Liver (tissue), 9 donors: ENCODE results near the gene ABHD14A. TPM values are rescaled to one million over a fixed set of nuclear protein-coding genes. Genes with fewer than 3 reads are reported as not detected.

Experiments used
- DNase-seq: peaks from one replicate; pipeline ENCODE4 v3.0.0-alpha.2; 2017; ENCODE audit warnings: low spot score
- H3K27ac ChIP-seq, 2 donors: one replicate each; pipeline ENCODE4 v1.7.0; 2013; ENCODE audit warnings: inconsistent platforms in 2 of 2, low read length in 2 of 2, control low read depth in 1 of 2, low read depth in 1 of 2, mild to moderate bottlenecking in 1 of 2
- H3K27me3 ChIP-seq, 4 donors: one replicate each; pipeline versions ENCODE4 v1.6.1 to v1.7.0; 2013; ENCODE audit warnings: low read length in 3 of 4, inconsistent platforms in 1 of 4, mild to moderate bottlenecking in 1 of 4, moderate library complexity in 1 of 4; ENCODE audit not compliant: control insufficient read depth in 4 of 4, insufficient read depth in 4 of 4
- H3K36me3 ChIP-seq, 4 donors: one replicate each; pipeline versions ENCODE4 v1.6.1 to v1.7.0; 2013; ENCODE audit warnings: low read length in 3 of 4, mild to moderate bottlenecking in 3 of 4, low read depth in 1 of 4, moderate library complexity in 1 of 4; ENCODE audit not compliant: control insufficient read depth in 4 of 4, insufficient read depth in 3 of 4
- H3K4me1 ChIP-seq, 4 donors: one replicate each; pipeline versions ENCODE4 v1.6.1 to v1.7.0; 2013; ENCODE audit warnings: low read length in 3 of 4, mild to moderate bottlenecking in 3 of 4, moderate library complexity in 1 of 4; ENCODE audit not compliant: control insufficient read depth in 4 of 4, insufficient read depth in 4 of 4
- H3K4me3 ChIP-seq, 3 donors: one replicate each; pipeline versions ENCODE4 v1.6.1 to v1.7.0; 2013; ENCODE audit warnings: low read length in 3 of 3, control low read depth in 1 of 3, low read depth in 1 of 3, mild to moderate bottlenecking in 1 of 3
- H3K9ac ChIP-seq, 2 donors: one replicate each; pipeline ENCODE4 v1.7.0; 2013; ENCODE audit warnings: low read length in 2 of 2, mild to moderate bottlenecking in 2 of 2, moderate library complexity in 2 of 2, control low read depth in 1 of 2, low read depth in 1 of 2
- H3K9me3 ChIP-seq, 4 donors: one replicate each; pipeline versions ENCODE4 v1.6.1 to v1.7.0; 2013; ENCODE audit warnings: low read length in 3 of 4; ENCODE audit not compliant: control insufficient read depth in 4 of 4
- ATF3 ChIP-seq: IDR thresholded peaks from 2 replicates; pipeline ENCODE4 v1.6.1; 2016; ENCODE audit warnings: antibody characterized with exemption
- CTCF ChIP-seq: fragments of 150-350 bp; IDR thresholded peaks from 2 replicates; pipeline ENCODE4 v1.5.1; 2017; ENCODE audit warnings: improper control_type of control experiment, low read depth, low read length; ENCODE audit not compliant: missing input control
- EGR1 ChIP-seq, 2 donors: IDR thresholded peaks; 2 replicates each; pipeline ENCODE4 v1.6.1; 2016 to 2018; ENCODE audit warnings: antibody characterized with exemption in 2 of 2, low read depth in 2 of 2
- FOXA1 ChIP-seq: IDR thresholded peaks from 2 replicates; pipeline ENCODE4 v1.6.1; 2016; ENCODE audit warnings: antibody characterized with exemption
- FOXA2 ChIP-seq: IDR thresholded peaks from 2 replicates; pipeline ENCODE4 v1.6.1; 2016; ENCODE audit warnings: antibody characterized with exemption
- HNF4A ChIP-seq, 2 donors: conservative IDR thresholded peaks; 2 replicates each; pipeline ENCODE4 v1.6.1; 2016; ENCODE audit warnings: antibody characterized with exemption in 2 of 2, mild to moderate bottlenecking in 2 of 2
- HNF4G ChIP-seq: IDR thresholded peaks from 2 replicates; pipeline ENCODE4 v1.6.1; 2016; ENCODE audit warnings: antibody characterized with exemption
- JUND ChIP-seq, 2 donors: IDR thresholded peaks; 2 replicates each; pipeline ENCODE4 v1.6.1; 2016; ENCODE audit warnings: antibody characterized with exemption in 2 of 2
- NR2F2 ChIP-seq: IDR thresholded peaks from 2 replicates; pipeline ENCODE4 v1.6.1; 2016; ENCODE audit warnings: antibody characterized with exemption
- RAD21 ChIP-seq, 2 donors: IDR thresholded peaks; 2 replicates each; pipeline ENCODE4 v1.6.1; 2016; ENCODE audit warnings: antibody characterized with exemption in 2 of 2, mild to moderate bottlenecking in 2 of 2
- RXRA ChIP-seq, 2 donors: IDR thresholded peaks; 2 replicates each; pipeline ENCODE4 v1.6.1; 2017 to 2018; ENCODE audit warnings: antibody characterized with exemption in 2 of 2, mild to moderate bottlenecking in 1 of 2
- SP1 ChIP-seq: IDR thresholded peaks from 2 replicates; pipeline ENCODE4 v1.6.1; 2018; ENCODE audit warnings: antibody characterized with exemption, mild to moderate bottlenecking
- YY1 ChIP-seq: IDR thresholded peaks from 2 replicates; pipeline ENCODE4 v1.6.1; 2016; ENCODE audit warnings: antibody characterized with exemption, mild to moderate bottlenecking
- WGBS: extraction: QIAGEN DNeasy Blood & Tissue Kit; methylation state at CpG from one replicate; pipeline ENCODE4 v1.1.7; 2013; 5-methylcytosine and 5-hydroxymethylcytosine counted together
- polyA plus RNA-seq, 2 donors: library from polyadenylated mRNA; stranded (reverse) in 1 of 2; unstranded in 1 of 2; fragments of 200-250 nt in 1 of 2; fragments of >200 nt in 1 of 2; fragmentation: Nextera tagmentation in 1 of 2; extraction: Ambion mirVana in 1 of 2; gene quantifications; one replicate each; pipeline versions ENCODE4 v1.2.1 to v1.2.3, GENCODE V29; 2013 to 2015
- total RNA-seq, 2 donors: library from RNA; depleted of rRNA; stranded (reverse); fragments of >200 nt; gene quantifications; one replicate each; pipeline ENCODE4 v1.2.3, GENCODE V29; 2014
- TF ChIP-seq, protein P1 (sequence below): IDR thresholded peaks from 2 replicates; pipeline ENCODE4 v1.6.1; 2016; ENCODE audit warnings: antibody characterized with exemption, mild to moderate bottlenecking
- TF ChIP-seq, protein P2 (sequence below): IDR thresholded peaks from 2 replicates; pipeline ENCODE4 v1.6.1; 2016; ENCODE audit warnings: antibody characterized with exemption
- donor health status: healthy.
- donor health status: healthy.
- donor health status: healthy.
- donor health status: healthy.
- donor health status: healthy.

Gene ABHD14A
- total and polyA plus RNA-seq, 4 donors: 8.2 to 19.9 (median 13.4) TPM

- peak overlapping the region; percentile 84 to 88 for H3K27ac ChIP-seq
- DNase-seq: no peak
- peak overlapping the region; percentile 58 to 63 for H3K9ac ChIP-seq
- H3K27me3 ChIP-seq: no peaks in the 10 kb centered on the region
- H3K4me3 ChIP-seq: peak overlapping the region; percentile 36 to 67 (median 51)
- WGBS: 26% methylated on average over 17 of the region's 17 CpGs
- no peaks in the 10 kb centered on the region for H3K9me3 ChIP-seq
- H3K4me1 ChIP-seq: peaks cover 10 to 31% (median 23%) of the 10 kb centered on the region in 4 donors
- H3K36me3 ChIP-seq: peaks cover under 1 to 23% (median 11%) of the 10 kb centered on the region in 4 donors
- TF ChIP-seq JUND (IDR thresholded peaks at IDR 0.05) (no peak), SP1 (peak; percentile 68), NR2F2 (peak; percentile 62), EGR1 (IDR thresholded peaks at IDR 0.05; ENCODE audit: low read depth in 2 of 2) (no peak), RAD21 (IDR thresholded peaks at IDR 0.05) (no peak), FOXA1 (no peak), HNF4G (peak; percentile 26), HNF4A (conservative IDR thresholded peaks at IDR 0.05) (peak; percentile 61 to 75), YY1 (peak; percentile 57), RXRA (IDR thresholded peaks at IDR 0.05) (peak; percentile 26 to 58)
- TF ChIP-seq, protein P1, sequence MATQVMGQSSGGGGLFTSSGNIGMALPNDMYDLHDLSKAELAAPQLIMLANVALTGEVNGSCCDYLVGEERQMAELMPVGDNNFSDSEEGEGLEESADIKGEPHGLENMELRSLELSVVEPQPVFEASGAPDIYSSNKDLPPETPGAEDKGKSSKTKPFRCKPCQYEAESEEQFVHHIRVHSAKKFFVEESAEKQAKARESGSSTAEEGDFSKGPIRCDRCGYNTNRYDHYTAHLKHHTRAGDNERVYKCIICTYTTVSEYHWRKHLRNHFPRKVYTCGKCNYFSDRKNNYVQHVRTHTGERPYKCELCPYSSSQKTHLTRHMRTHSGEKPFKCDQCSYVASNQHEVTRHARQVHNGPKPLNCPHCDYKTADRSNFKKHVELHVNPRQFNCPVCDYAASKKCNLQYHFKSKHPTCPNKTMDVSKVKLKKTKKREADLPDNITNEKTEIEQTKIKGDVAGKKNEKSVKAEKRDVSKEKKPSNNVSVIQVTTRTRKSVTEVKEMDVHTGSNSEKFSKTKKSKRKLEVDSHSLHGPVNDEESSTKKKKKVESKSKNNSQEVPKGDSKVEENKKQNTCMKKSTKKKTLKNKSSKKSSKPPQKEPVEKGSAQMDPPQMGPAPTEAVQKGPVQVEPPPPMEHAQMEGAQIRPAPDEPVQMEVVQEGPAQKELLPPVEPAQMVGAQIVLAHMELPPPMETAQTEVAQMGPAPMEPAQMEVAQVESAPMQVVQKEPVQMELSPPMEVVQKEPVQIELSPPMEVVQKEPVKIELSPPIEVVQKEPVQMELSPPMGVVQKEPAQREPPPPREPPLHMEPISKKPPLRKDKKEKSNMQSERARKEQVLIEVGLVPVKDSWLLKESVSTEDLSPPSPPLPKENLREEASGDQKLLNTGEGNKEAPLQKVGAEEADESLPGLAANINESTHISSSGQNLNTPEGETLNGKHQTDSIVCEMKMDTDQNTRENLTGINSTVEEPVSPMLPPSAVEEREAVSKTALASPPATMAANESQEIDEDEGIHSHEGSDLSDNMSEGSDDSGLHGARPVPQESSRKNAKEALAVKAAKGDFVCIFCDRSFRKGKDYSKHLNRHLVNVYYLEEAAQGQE: peak; percentile 13
Observed at GRCh38 chr3:51942603-51943450, 32.0 kb upstream of the ABHD14A start.

GRCh38 chr3:51943451-51944391, 31.1 kb upstream of the ABHD14A start:
- Histone ChIP-seq H3K36me3 (peaks cover 0 to 23% (median 14%) of the 10 kb centered on the region in 4 donors), H3K4me3 (peak overlapping the region in 1 of 3 donors; percentile 67), H3K9ac (no peak overlapping the region), H3K27me3 (no peaks in the 10 kb centered on the region), H3K9me3 (no peaks in the 10 kb centered on the region), H3K27ac (peak overlapping the region; percentile 84 to 88), H3K4me1 (peaks cover 10 to 31% (median 23%) of the 10 kb centered on the region in 4 donors)
- TF ChIP-seq JUND (IDR thresholded peaks at IDR 0.05) (no peak), EGR1 (IDR thresholded peaks at IDR 0.05; ENCODE audit: low read depth in 2 of 2) (no peak), CTCF (no peak), FOXA2 (no peak), ATF3 (no peak), SP1 (no peak)
- TF ChIP-seq, protein P2, sequence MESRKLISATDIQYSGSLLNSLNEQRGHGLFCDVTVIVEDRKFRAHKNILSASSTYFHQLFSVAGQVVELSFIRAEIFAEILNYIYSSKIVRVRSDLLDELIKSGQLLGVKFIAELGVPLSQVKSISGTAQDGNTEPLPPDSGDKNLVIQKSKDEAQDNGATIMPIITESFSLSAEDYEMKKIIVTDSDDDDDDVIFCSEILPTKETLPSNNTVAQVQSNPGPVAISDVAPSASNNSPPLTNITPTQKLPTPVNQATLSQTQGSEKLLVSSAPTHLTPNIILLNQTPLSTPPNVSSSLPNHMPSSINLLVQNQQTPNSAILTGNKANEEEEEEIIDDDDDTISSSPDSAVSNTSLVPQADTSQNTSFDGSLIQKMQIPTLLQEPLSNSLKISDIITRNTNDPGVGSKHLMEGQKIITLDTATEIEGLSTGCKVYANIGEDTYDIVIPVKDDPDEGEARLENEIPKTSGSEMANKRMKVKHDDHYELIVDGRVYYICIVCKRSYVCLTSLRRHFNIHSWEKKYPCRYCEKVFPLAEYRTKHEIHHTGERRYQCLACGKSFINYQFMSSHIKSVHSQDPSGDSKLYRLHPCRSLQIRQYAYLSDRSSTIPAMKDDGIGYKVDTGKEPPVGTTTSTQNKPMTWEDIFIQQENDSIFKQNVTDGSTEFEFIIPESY: no peak
- TF ChIP-seq, protein P1: no peak
- DNase-seq: no peak
- 96% methylated on average over 21 of the region's 21 CpGs for WGBS
